Spleen (tissue), 11 donors: Measurements from ENCODE around the gene OSBPL1A. TPM values are rescaled to one million over a fixed set of nuclear protein-coding genes. Genes with fewer than 3 reads are reported as not detected.
A peak's percentile ranks its signal among the peaks of the same experiment; 100 is the strongest.

Source experiments
- DNase-seq: peaks from one replicate; pipeline ENCODE4 v3.0.0-alpha.2; 2020
- H3K27ac ChIP-seq, 8 donors: fragments of 200-600 bp; sonication (generic) in 7 of 8; 1 replicate in 4 of 8; 2 replicates in 4 of 8; pipeline versions ENCODE4 v1.5.0 to v1.8.0; 2016 to 2021; ENCODE audit warnings: inconsistent platforms in 4 of 8, mild to moderate bottlenecking in 4 of 8, moderate library complexity in 1 of 8
- H3K27me3 ChIP-seq, 7 donors: fragments of 200-600 bp; sonication (generic) in 6 of 7; replicated peaks in 1 of 7; 1 replicate in 4 of 7; 2 replicates in 3 of 7; pipeline versions ENCODE4 v1.5.0 to v1.8.0; 2016 to 2021; ENCODE audit warnings: inconsistent platforms in 3 of 7, mild to moderate bottlenecking in 1 of 7
- H3K36me3 ChIP-seq, 6 donors: fragments of 200-600 bp; sonication (generic) in 5 of 6; 1 replicate in 4 of 6; 2 replicates in 2 of 6; pipeline versions ENCODE4 v1.5.0 to v1.8.0; 2016 to 2021; ENCODE audit warnings: inconsistent platforms in 2 of 6
- H3K4me1 ChIP-seq, 6 donors: fragments of 200-600 bp; sonication (generic) in 5 of 6; 1 replicate in 3 of 6; 2 replicates in 3 of 6; pipeline versions ENCODE4 v1.5.0 to v1.8.0; 2016 to 2021; ENCODE audit warnings: inconsistent platforms in 3 of 6
- H3K4me3 ChIP-seq, 8 donors: fragments of 200-600 bp; sonication (generic) in 7 of 8; 1 replicate in 4 of 8; 2 replicates in 4 of 8; pipeline versions ENCODE4 v1.5.0 to v1.8.0; 2016 to 2021; ENCODE audit warnings: inconsistent platforms in 4 of 8, mild to moderate bottlenecking in 4 of 8, moderate library complexity in 2 of 8
- H3K9me3 ChIP-seq, 8 donors: fragments of 200-600 bp; sonication (generic) in 7 of 8; 1 replicate in 4 of 8; 2 replicates in 4 of 8; pipeline versions ENCODE4 v1.5.0 to v1.8.0; 2016 to 2021; ENCODE audit warnings: inconsistent platforms in 4 of 8
- POLR2A ChIP-seq, 3 donors: fragments of 450-650 bp; IDR thresholded peaks; one replicate each; pipeline ENCODE4 v1.5.1; 2017; ENCODE audit warnings: antibody characterized with exemption in 3 of 3, mild to moderate bottlenecking in 1 of 3
- POLR2AphosphoS5 ChIP-seq, 3 donors: sonication (generic); formaldehyde crosslinking; IDR thresholded peaks; one replicate each; pipeline ENCODE4 v1.5.1; 2017; ENCODE audit warnings: antibody characterized with exemption in 3 of 3
- WGBS, 5 donors: extraction: QIAGEN DNeasy Blood & Tissue Kit in 3 of 5; methylation state at CpG; one replicate each; pipeline versions ENCODE4 v1.1.5 to v1.1.7; 2013 to 2018; 5-methylcytosine and 5-hydroxymethylcytosine counted together
- intact Hi-C: fragments of 100-400 bp; cut with DNase I; formaldehyde crosslinking; loops from one replicate; pipeline ENCODE4 v1.15.0; 2023; ENCODE audit warnings: low total_unique reads
- polyA plus RNA-seq, 3 donors: library from polyadenylated mRNA; stranded (reverse); fragments of 200-250 nt; gene quantifications; one replicate each; pipeline ENCODE4 v1.2.1, GENCODE V29; 2013
- total RNA-seq, 7 donors: library from RNA; depleted of rRNA in 3 of 7; stranded (reverse); fragments of >200 nt in 3 of 7; fragmentation: NEBNext Ultra II Directional in 4 of 7; extraction: Animal tissue kit (Norgen Biotek cat#: 25700) in 4 of 7; gene quantifications; one replicate each; pipeline versions ENCODE4 v1.1.0 to v1.2.1, GENCODE V29; 2016 to 2021
- TF ChIP-seq, protein P1 (sequence below), 11 experiments: fragments of 200-600 bp in 7 of 11; fragments of 450-650 bp in 4 of 11; sonication (generic) in 4 of 11; IDR thresholded peaks in 8 of 11; conservative IDR thresholded peaks in 3 of 11; 1 replicate in 7 of 11; 2 replicates in 4 of 11; pipeline versions ENCODE4 v1.4.0 to v1.8.0; 2016 to 2021; ENCODE audit warnings: antibody characterized with exemption in 11 of 11, inconsistent platforms in 4 of 11, mild to moderate bottlenecking in 1 of 11
- donor health status: healthy with polysubstance abuse.
- donor health status: DM: no; HTN: no; CAD: no; lungs with moderate emphysema.
- donor health status: DM: no; HTN: no; CAD: no.
- donor health status: Bipolar disorder and iron deficiency.
- donor health status: healthy.
- donor health status: DM: no; HTN: no; CAD: no.
- donor health status: DM: yes; HTN: yes; CAD: no.

OSBPL1A gene
- total and polyA plus RNA-seq, 10 donors, result 3.8 to 29.6 (median 22.1) TPM

DNA sequence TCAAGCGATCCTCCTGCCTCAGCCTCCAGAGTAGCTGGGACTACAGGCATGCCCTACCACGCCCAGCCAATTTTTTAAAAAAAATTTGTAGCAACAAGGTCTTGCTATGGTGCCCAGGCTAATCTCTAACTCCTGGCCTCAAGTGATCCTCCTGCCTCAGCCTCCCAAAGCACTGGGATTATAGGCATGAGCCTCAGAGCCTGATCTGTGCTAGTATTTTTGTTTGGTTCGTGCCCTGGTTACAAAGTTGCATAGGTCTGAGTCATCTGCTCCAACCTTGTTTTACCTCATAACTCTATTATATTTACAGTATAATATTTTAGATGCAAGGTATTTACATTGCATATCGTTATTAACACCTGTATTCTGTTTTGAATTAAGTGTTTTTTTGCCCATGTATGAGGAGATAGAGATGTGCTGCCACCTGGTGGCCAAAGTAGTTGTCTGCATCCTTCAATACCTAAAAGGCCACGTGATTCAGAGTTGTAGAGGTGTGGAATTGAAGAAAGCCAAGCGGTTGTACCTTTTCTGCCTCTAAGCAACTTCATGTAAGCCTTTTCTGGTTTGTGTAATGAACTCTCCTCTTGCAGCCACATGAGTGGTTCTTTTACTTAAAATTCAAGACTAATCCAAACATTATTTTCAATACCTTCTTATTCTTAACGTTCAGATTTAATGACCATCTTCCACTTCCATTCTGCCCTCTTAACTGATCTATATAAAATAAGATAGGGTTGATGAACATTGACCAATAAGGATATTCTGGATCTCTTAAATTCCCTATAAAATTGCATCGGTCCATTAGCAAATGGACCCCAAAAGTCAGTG, 278.7 kb downstream of the OSBPL1A start:
- Histone ChIP-seq H3K9me3 (no peaks in the 10 kb centered on the region), H3K27ac (no peak overlapping the region), H3K4me3 (no peak overlapping the region), H3K27me3 (no peaks in the 10 kb centered on the region), H3K36me3 (peaks cover 0 to 85% (median 10%) of the 10 kb centered on the region in 6 donors), H3K4me1 (peaks cover 0 to 25% (median 9%) of the 10 kb centered on the region in 6 donors)
- 47 to 64% (median 60%) methylated on average over 8 of the region's 8 CpGs for WGBS, 5 donors
- DNase-seq, result peak; percentile 81
- intact Hi-C loops, result loop anchor here (10.0 kb wide), 1 partner anchor 104 kb away; the partner anchor contains the start of gene TTC39C
- no peak for TF ChIP-seq POLR2A (IDR thresholded peaks at IDR 0.05)
- TF ChIP-seq, protein P1, sequence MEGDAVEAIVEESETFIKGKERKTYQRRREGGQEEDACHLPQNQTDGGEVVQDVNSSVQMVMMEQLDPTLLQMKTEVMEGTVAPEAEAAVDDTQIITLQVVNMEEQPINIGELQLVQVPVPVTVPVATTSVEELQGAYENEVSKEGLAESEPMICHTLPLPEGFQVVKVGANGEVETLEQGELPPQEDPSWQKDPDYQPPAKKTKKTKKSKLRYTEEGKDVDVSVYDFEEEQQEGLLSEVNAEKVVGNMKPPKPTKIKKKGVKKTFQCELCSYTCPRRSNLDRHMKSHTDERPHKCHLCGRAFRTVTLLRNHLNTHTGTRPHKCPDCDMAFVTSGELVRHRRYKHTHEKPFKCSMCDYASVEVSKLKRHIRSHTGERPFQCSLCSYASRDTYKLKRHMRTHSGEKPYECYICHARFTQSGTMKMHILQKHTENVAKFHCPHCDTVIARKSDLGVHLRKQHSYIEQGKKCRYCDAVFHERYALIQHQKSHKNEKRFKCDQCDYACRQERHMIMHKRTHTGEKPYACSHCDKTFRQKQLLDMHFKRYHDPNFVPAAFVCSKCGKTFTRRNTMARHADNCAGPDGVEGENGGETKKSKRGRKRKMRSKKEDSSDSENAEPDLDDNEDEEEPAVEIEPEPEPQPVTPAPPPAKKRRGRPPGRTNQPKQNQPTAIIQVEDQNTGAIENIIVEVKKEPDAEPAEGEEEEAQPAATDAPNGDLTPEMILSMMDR (IDR thresholded peaks at IDR 0.05 in 8 of 11, conservative IDR thresholded peaks at IDR 0.05 in 3 of 11), result peak; percentile 79 to 96 (median 93)
- TF ChIP-seq POLR2AphosphoS5 (IDR thresholded peaks at IDR 0.05), result no peak

DNA sequence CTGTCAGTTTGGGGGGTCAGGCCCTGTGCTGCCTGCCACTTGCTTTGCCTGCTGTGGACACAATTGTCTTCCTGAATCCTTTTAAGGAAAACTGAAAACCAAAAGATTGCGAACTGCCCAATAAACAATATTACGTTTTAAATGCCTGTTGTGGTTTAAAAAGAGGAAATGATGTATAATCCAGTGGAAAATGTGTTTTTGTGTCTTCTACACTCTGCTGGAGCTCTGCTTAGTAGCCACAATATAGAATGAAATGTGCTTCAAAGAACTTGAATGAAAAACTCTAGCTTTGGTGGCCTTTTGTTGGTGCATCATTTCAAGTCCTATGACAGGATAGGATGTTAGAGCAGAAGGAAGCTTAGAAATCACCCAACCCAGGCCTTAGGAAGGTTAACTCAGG, 282.0 kb downstream of the OSBPL1A start:
- no peaks in the 10 kb centered on the region for H3K9me3 ChIP-seq
- DNase-seq, result no peak
- no peaks in the 10 kb centered on the region for H3K27me3 ChIP-seq
- H3K4me3 ChIP-seq, result no peak overlapping the region
- 25 to 32% (median 26%) methylated on average over 2 of the region's 2 CpGs for WGBS, 5 donors
- TF ChIP-seq POLR2A (IDR thresholded peaks at IDR 0.05) (no peak), POLR2AphosphoS5 (IDR thresholded peaks at IDR 0.05) (no peak)
- TF ChIP-seq, protein P1 (IDR thresholded peaks at IDR 0.05 in 8 of 11, conservative IDR thresholded peaks at IDR 0.05 in 3 of 11), result no peak
- H3K36me3 ChIP-seq, result peaks cover 0 to 63% (median 0%) of the 10 kb centered on the region in 6 donors
- H3K27ac ChIP-seq, result no peak overlapping the region
- peaks cover 0 to 25% (median 9%) of the 10 kb centered on the region in 6 donors for H3K4me1 ChIP-seq
- intact Hi-C loops, result loop anchor here (10.0 kb wide), 1 partner anchor 101 kb away; the partner anchor contains the start of gene TTC39C

DNA sequence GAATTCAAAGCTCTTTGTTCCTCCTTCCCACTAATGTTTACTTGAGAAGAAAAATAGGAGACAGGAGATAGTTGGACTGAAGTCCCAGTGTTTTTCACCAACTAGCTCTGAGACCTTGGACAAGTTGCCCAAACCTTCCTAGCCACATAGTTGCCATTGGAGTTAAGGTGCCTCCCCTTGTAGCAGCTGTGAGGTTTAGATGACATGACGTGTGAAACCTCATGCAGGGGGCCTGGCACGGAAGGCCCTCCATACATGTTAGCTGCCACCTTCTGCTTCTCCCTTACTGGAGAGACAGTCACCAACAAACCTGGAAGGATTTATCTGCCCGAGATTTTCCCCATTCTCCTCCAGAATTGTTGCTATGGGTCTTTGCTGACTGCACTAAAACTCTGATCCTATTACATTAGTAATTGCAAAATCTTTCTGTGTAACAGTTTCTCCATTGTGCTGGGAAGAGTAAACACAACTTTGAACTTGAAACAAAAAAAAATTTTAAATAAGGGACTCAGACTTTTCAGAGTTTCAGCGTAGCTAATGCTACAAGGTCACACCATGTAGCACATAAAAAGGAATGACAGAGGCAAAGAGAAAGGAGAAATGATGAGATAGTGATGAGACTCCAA, 282.6 kb downstream of the OSBPL1A start:
- TF ChIP-seq, protein P1 (IDR thresholded peaks at IDR 0.05 in 8 of 11, conservative IDR thresholded peaks at IDR 0.05 in 3 of 11), result no peak
- TF ChIP-seq POLR2AphosphoS5 (IDR thresholded peaks at IDR 0.05), result no peak
- no peak for TF ChIP-seq POLR2A (IDR thresholded peaks at IDR 0.05)
- Histone ChIP-seq H3K27ac (peak overlapping the region in 1 of 8 donors; percentile 10), H3K4me1 (peaks cover 0 to 25% (median 9%) of the 10 kb centered on the region in 6 donors), H3K36me3 (peaks cover 0 to 57% (median 0%) of the 10 kb centered on the region in 6 donors), H3K27me3 (no peaks in the 10 kb centered on the region), H3K9me3 (no peaks in the 10 kb centered on the region), H3K4me3 (no peak overlapping the region)
- WGBS, 5 donors, result 65 to 84% (median 75%) methylated on average over 4 of the region's 4 CpGs
- no peak for DNase-seq
- intact Hi-C loops, result loop anchor here (10.0 kb wide), 1 partner anchor 100 kb away; the partner anchor contains the start of gene TTC39C
